ENCODE data around the gene CCDC117.

- TF ChIP-seq, protein P1, sequence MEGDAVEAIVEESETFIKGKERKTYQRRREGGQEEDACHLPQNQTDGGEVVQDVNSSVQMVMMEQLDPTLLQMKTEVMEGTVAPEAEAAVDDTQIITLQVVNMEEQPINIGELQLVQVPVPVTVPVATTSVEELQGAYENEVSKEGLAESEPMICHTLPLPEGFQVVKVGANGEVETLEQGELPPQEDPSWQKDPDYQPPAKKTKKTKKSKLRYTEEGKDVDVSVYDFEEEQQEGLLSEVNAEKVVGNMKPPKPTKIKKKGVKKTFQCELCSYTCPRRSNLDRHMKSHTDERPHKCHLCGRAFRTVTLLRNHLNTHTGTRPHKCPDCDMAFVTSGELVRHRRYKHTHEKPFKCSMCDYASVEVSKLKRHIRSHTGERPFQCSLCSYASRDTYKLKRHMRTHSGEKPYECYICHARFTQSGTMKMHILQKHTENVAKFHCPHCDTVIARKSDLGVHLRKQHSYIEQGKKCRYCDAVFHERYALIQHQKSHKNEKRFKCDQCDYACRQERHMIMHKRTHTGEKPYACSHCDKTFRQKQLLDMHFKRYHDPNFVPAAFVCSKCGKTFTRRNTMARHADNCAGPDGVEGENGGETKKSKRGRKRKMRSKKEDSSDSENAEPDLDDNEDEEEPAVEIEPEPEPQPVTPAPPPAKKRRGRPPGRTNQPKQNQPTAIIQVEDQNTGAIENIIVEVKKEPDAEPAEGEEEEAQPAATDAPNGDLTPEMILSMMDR (IDR thresholded peaks at IDR 0.05; ENCODE audit: low read depth, low read length, missing input control) = no peak
- TF ChIP-seq ZBTB33 (IDR thresholded peaks at IDR 0.05) (no peak), JUND (IDR thresholded peaks at IDR 0.05) (no peak), REST (IDR thresholded peaks at IDR 0.05) (no peak), RAD21 (IDR thresholded peaks at IDR 0.05) (no peak), GABPA (IDR thresholded peaks at IDR 0.05 in 1 of 2, conservative IDR thresholded peaks at IDR 0.05 in 1 of 2) (no peak), SP1 (IDR thresholded peaks at IDR 0.05) (no peak), TAF1 (conservative IDR thresholded peaks at IDR 0.05) (no peak), HNF4A (conservative IDR thresholded peaks at IDR 0.05) (no peak), HNF4G (IDR thresholded peaks at IDR 0.05) (no peak)
- TF ChIP-seq, protein P2, sequence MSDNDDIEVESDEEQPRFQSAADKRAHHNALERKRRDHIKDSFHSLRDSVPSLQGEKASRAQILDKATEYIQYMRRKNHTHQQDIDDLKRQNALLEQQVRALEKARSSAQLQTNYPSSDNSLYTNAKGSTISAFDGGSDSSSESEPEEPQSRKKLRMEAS (IDR thresholded peaks at IDR 0.05) = no peak
- TF ChIP-seq, protein P3, sequence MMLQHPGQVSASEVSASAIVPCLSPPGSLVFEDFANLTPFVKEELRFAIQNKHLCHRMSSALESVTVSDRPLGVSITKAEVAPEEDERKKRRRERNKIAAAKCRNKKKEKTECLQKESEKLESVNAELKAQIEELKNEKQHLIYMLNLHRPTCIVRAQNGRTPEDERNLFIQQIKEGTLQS (IDR thresholded peaks at IDR 0.05) = no peak
These were observed 36.0 kb upstream of the CCDC117 start for GRCh38 chr22:28736301-28737155.

Data from liver (tissue), 3 donors.